ENCODE data around the gene ZNF330. TPM values are rescaled to one million over a fixed set of nuclear protein-coding genes. Genes with fewer than 3 reads are reported as not detected.

Gene ZNF330
- total and polyA plus RNA-seq, 2 of the 4 experiments (the other 2 are of a cell fraction): 27.2 to 34.1 TPM

GRCh38 chr4:141283563-141283962, 62.9 kb downstream of the ZNF330 start:
- CTCF ChIA-PET: interaction anchor here (1.6 kb wide), 1 partner anchor 24 kb away, joined by 4 read pairs; no protein-coding TSS in a partner anchor
- no TSS peak for BruUV-seq (replicated peaks)

More at GRCh38 chr4:141283563-141283962, 62.9 kb downstream of the ZNF330 start:
- H3K4me3 ChIP-seq (ENCODE audit: insufficient read depth, low read depth, low read length): no peak overlapping the region
- no peaks in the 10 kb centered on the region for H3K27me3 ChIP-seq (ENCODE audit: control insufficient read depth, insufficient read depth, low read length)
- WGBS, 2 experiments (ENCODE audit: extremely low coverage in 2 of 2, insufficient read length in 1 of 2): 100% methylated on average over 2 of the region's 2 CpGs; no CpG with 5 or more reads in 1 of the 2 experiments
- no peak overlapping the region for H3K27ac ChIP-seq (ENCODE audit: insufficient read depth, low read length)
- H3K9me1 ChIP-seq (ENCODE audit: insufficient read depth, low read length): no peaks in the 10 kb centered on the region
- H3K4ac ChIP-seq (ENCODE audit: low read depth, low read length): no peak overlapping the region
- TF ChIP-seq RAD21 (IDR thresholded peaks at IDR 0.05; ENCODE audit: low read length) (no peak), RFX5 (IDR thresholded peaks at IDR 0.05; ENCODE audit: low read depth, low read length) (no peak), FOS (IDR thresholded peaks at IDR 0.05; ENCODE audit: low read depth, low read length) (no peak), CTCF (conservative IDR thresholded peaks at IDR 0.05; ENCODE audit: low read depth, low read length) (no peak), SMC3 (IDR thresholded peaks at IDR 0.05; ENCODE audit: low read depth, low read length) (no peak), CHD1 (IDR thresholded peaks at IDR 0.05; ENCODE audit: low read depth, low read length) (no peak), CEBPB (IDR thresholded peaks at IDR 0.05; ENCODE audit: low read depth, low read length) (no peak), MAFK (IDR thresholded peaks at IDR 0.05; ENCODE audit: low read depth, low read length) (no peak), BHLHE40 (IDR thresholded peaks at IDR 0.05; ENCODE audit: low read depth, low read length) (no peak), POLR2A (IDR thresholded peaks at IDR 0.05; ENCODE audit: low read depth, low read length) (no peak), RCOR1 (IDR thresholded peaks at IDR 0.05; ENCODE audit: insufficient replicate concordance, low read length) (no peak), MAZ (IDR thresholded peaks at IDR 0.05; ENCODE audit: borderline replicate concordance, low read depth, low read length) (no peak)
- TF ChIP-seq, protein P1, sequence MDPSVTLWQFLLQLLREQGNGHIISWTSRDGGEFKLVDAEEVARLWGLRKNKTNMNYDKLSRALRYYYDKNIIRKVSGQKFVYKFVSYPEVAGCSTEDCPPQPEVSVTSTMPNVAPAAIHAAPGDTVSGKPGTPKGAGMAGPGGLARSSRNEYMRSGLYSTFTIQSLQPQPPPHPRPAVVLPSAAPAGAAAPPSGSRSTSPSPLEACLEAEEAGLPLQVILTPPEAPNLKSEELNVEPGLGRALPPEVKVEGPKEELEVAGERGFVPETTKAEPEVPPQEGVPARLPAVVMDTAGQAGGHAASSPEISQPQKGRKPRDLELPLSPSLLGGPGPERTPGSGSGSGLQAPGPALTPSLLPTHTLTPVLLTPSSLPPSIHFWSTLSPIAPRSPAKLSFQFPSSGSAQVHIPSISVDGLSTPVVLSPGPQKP (IDR thresholded peaks at IDR 0.05; ENCODE audit: borderline replicate concordance, low read depth, low read length): no peak
- TF ChIP-seq, protein P2, sequence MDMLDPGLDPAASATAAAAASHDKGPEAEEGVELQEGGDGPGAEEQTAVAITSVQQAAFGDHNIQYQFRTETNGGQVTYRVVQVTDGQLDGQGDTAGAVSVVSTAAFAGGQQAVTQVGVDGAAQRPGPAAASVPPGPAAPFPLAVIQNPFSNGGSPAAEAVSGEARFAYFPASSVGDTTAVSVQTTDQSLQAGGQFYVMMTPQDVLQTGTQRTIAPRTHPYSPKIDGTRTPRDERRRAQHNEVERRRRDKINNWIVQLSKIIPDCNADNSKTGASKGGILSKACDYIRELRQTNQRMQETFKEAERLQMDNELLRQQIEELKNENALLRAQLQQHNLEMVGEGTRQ (IDR thresholded peaks at IDR 0.05; ENCODE audit: low read depth, low read length): no peak
- no peak overlapping the region for H3K23ac ChIP-seq (ENCODE audit: low read depth, low read length)
- H4K20me1 ChIP-seq (ENCODE audit: insufficient read depth, low read length): no peaks in the 10 kb centered on the region
- no peaks in the 10 kb centered on the region for H3K9me3 ChIP-seq (ENCODE audit: control insufficient read depth, insufficient read depth, low read length)
- ATAC-seq (ENCODE audit: low read depth) (no peak), DNase-seq (no peak)
- no peak overlapping the region for H2AK5ac ChIP-seq (ENCODE audit: low read depth, low read length)
- H2BK120ac ChIP-seq (ENCODE audit: low read depth, low read length): no peak overlapping the region
- H2BK20ac ChIP-seq (ENCODE audit: low read depth, low read length): no peak overlapping the region
- H3K9ac ChIP-seq (ENCODE audit: low read depth, low read length): no peak overlapping the region
- in situ Hi-C loops (cut with MboI; ENCODE audit: low sequenced_read_pairs) (no loop called here), intact Hi-C loops (cut with micrococcal nuclease) (no loop called here), dilution Hi-C loops (cut with HindIII; ENCODE audit: low sequenced_read_pairs, unreplicated experiment) (no loop called here)
- no peak overlapping the region for H4K8ac ChIP-seq (ENCODE audit: low read depth in 2 of 2, low read length in 2 of 2)
- H3K79me1 ChIP-seq (ENCODE audit: low read depth in 1 of 2, low read length in 2 of 2): no peaks in the 10 kb centered on the region
- POLR2A ChIA-PET (ENCODE audit: unreplicated experiment): no interaction called here
- no peaks in the 10 kb centered on the region for H3K36me3 ChIP-seq (ENCODE audit: control insufficient read depth, insufficient read depth, low read length)
- no peaks in the 10 kb centered on the region for H3K4me1 ChIP-seq (ENCODE audit: control insufficient read depth, insufficient read depth, low read length)
- H4K5ac ChIP-seq (ENCODE audit: low read depth, low read length): no peak overlapping the region
- no peak overlapping the region for H2AFZ ChIP-seq (replicated peaks; ENCODE audit: low read length, poor library complexity)
- no peak overlapping the region for H2BK15ac ChIP-seq (ENCODE audit: low read depth, low read length)
- H2AK9ac ChIP-seq (replicated peaks; ENCODE audit: low read depth, low read length, poor library complexity): no peak overlapping the region
- H2BK5ac ChIP-seq (ENCODE audit: low read depth, low read length, poor library complexity, severe bottlenecking): no peak overlapping the region
- no peak overlapping the region for H3K4me2 ChIP-seq (ENCODE audit: low read depth, low read length)
- no peak overlapping the region for H3K14ac ChIP-seq (replicated peaks; ENCODE audit: low read depth, low read length)
- no peak overlapping the region for H4K91ac ChIP-seq (ENCODE audit: insufficient read depth, low read depth, low read length)
- no peak overlapping the region for H3K18ac ChIP-seq (ENCODE audit: low read depth, low read length)
- H3K56ac ChIP-seq (ENCODE audit: extremely low read depth, insufficient read depth, low read length): no peak overlapping the region

Data from IMR-90 (cell line).